Left ventricle myocardium inferior (tissue), 1 donor: ENCODE data around the gene EPB41L2. TPM values are rescaled to one million over a fixed set of nuclear protein-coding genes. Genes with fewer than 3 reads are reported as not detected.
"Not testable (repeated sequence)": the region's sequence is repeated elsewhere in the genome, so short reads cannot be mapped to it uniquely, and the experiment has no call there.

Experiments
- DNase-seq: peaks from one replicate; pipeline ENCODE4 v3.0.0-alpha.2; 2020
- H3K27ac ChIP-seq: fragments of 200-600 bp; replicated peaks from 2 replicates; pipeline ENCODE4 v1.8.0; 2021
- H3K27me3 ChIP-seq: fragments of 200-600 bp; 2 replicates; pipeline ENCODE4 v1.8.0; 2021; ENCODE audit warnings: low read depth
- H3K36me3 ChIP-seq: fragments of 200-600 bp; 2 replicates; pipeline ENCODE4 v1.8.0; 2021
- H3K4me1 ChIP-seq: fragments of 200-600 bp; 2 replicates; pipeline ENCODE4 v1.8.0; 2021
- H3K4me3 ChIP-seq: fragments of 200-600 bp; 2 replicates; pipeline ENCODE4 v1.8.0; 2021; ENCODE audit warnings: mild to moderate bottlenecking, moderate library complexity
- H3K9me3 ChIP-seq: fragments of 200-600 bp; replicated peaks from 2 replicates; pipeline ENCODE4 v1.8.0; 2021
- CTCF ChIP-seq: fragments of 200-600 bp; IDR thresholded peaks from 2 replicates; pipeline ENCODE4 v1.8.0; 2021; ENCODE audit warnings: antibody characterized with exemption, mild to moderate bottlenecking, borderline replicate concordance
- intact Hi-C: fragments of 100-400 bp; cut with micrococcal nuclease; formaldehyde crosslinking; loops from one replicate; pipeline ENCODE4 v1.11.0; 2022
- total RNA-seq: library from RNA; stranded (reverse); fragmentation: NEBNext Ultra II Directional; extraction: Animal tissue kit (Norgen Biotek cat#: 25700); gene quantifications from one replicate; pipeline ENCODE4 v1.2.1, GENCODE V29; 2021
- donor health status: DM: no; HTN: yes; CAD: no; lungs with severe emphysema.

The EPB41L2 gene
- total RNA-seq, 1 donor from 2014 or later: 70.8 TPM

- Histone ChIP-seq H3K27me3 (no peaks in the 10 kb centered on the region), H3K36me3 (no peaks in the 10 kb centered on the region), H3K27ac (no peak overlapping the region), H3K4me1 (no peaks in the 10 kb centered on the region), H3K4me3 (no peak overlapping the region), H3K9me3 (no peaks in the 10 kb centered on the region)
- DNase-seq: no peak
- no peak for TF ChIP-seq CTCF
- intact Hi-C loops: no loop called here
Observed at GRCh38 chr6:130811932-130812331, 251.1 kb downstream of the EPB41L2 start.

- H3K4me1 ChIP-seq: no peaks in the 10 kb centered on the region
- no peaks in the 10 kb centered on the region for H3K9me3 ChIP-seq
- H3K27me3 ChIP-seq: peaks cover 3% of the 10 kb centered on the region
- no peaks in the 10 kb centered on the region for H3K36me3 ChIP-seq
- intact Hi-C loops: no loop called here
- TF ChIP-seq CTCF: no peak
- H3K27ac ChIP-seq: no peak overlapping the region
- no peak for DNase-seq
- H3K4me3 ChIP-seq: no peak overlapping the region
Observed at GRCh38 chr6:130810307-130811030, 252.6 kb downstream of the EPB41L2 start.

GRCh38 chr6:130801368-130801767, 261.7 kb downstream of the EPB41L2 start:
- H3K36me3 ChIP-seq, H3K4me3 ChIP-seq, DNase-seq, H3K27ac ChIP-seq, intact Hi-C loops, H3K27me3 ChIP-seq, H3K4me1 ChIP-seq: not testable (repeated sequence)
- peaks cover 36% of the 10 kb centered on the region for H3K9me3 ChIP-seq

- Histone ChIP-seq H3K36me3 (no peaks in the 10 kb centered on the region), H3K4me1 (peaks cover 11% of the 10 kb centered on the region), H3K4me3 (no peak overlapping the region), H3K27me3 (no peaks in the 10 kb centered on the region), H3K9me3 (peaks cover 36% of the 10 kb centered on the region), H3K27ac (no peak overlapping the region)
- no peak for TF ChIP-seq CTCF
- intact Hi-C loops: no loop called here
- no peak for DNase-seq
Observed at GRCh38 chr6:130797061-130797460, 266.0 kb downstream of the EPB41L2 start.

- H3K27ac ChIP-seq: no peak overlapping the region
- TF ChIP-seq CTCF: no peak
- no peak overlapping the region for H3K4me3 ChIP-seq
- intact Hi-C loops: no loop called here
- no peak for DNase-seq
- H3K4me1 ChIP-seq: peaks cover 11% of the 10 kb centered on the region
- no peaks in the 10 kb centered on the region for H3K36me3 ChIP-seq
- H3K9me3 ChIP-seq: peaks cover 33% of the 10 kb centered on the region
- no peaks in the 10 kb centered on the region for H3K27me3 ChIP-seq
Observed at GRCh38 chr6:130796313-130796905, 266.6 kb downstream of the EPB41L2 start.

- DNase-seq: no peak
- Histone ChIP-seq H3K9me3 (peaks cover 20% of the 10 kb centered on the region), H3K27ac (no peak overlapping the region), H3K4me1 (peaks cover 11% of the 10 kb centered on the region), H3K27me3 (no peaks in the 10 kb centered on the region), H3K4me3 (no peak overlapping the region), H3K36me3 (no peaks in the 10 kb centered on the region)
- TF ChIP-seq CTCF: no peak
- intact Hi-C loops: no loop called here
Observed at GRCh38 chr6:130794738-130795137, 268.3 kb downstream of the EPB41L2 start.
